ENCODE data around the gene SUGT1.
"Not testable (repeated sequence)": the region's sequence is repeated elsewhere in the genome, so short reads cannot be mapped to it uniquely, and the experiment has no call there.

Gene SUGT1

DNA sequence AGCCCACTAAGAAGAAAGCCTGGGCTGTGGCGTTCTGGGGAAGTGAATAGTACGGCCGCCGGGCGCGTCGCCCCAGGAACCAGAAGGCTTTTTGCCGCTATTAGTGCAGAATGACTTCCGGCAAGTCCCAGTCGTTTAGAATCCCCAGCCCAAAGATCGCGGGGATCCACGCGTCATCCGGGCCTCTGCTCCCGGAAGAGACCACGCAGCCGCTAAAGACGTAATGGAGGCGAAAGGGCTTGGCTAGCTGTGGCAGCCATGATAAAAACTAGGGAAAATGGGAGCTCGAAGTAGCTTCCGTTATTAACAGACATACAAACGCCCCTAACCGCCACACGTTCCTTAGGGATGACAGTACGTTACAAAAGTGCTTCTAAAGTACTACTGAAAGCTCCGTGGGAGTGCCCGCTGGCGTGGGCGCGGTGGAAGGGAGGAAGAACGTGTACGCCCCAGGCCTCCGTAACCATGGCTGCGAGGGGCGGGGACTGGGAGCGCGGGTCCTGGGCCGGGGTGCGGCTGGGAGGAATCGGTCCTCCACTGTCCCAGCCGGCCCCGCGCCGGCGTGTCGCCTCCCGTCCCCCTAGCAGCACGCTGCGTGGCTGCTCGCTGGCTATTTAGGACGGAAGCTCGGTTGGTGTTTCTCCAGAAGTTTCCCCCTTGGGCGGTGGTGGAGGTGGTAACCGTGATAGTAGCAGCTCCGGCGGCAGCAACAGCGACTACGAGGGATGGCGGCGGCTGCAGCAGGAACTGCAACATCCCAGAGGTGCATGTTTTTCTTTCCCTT is at the start of gene SUGT1:
Gene SUGT1, plus strand, starts transcription at position 641 of the 784 bp plus-strand sequence. Its CDS starts 85 bp downstream, at position 726.
- peak; percentile 93 for DNase-seq (ENCODE audit: low spot score)

DNA sequence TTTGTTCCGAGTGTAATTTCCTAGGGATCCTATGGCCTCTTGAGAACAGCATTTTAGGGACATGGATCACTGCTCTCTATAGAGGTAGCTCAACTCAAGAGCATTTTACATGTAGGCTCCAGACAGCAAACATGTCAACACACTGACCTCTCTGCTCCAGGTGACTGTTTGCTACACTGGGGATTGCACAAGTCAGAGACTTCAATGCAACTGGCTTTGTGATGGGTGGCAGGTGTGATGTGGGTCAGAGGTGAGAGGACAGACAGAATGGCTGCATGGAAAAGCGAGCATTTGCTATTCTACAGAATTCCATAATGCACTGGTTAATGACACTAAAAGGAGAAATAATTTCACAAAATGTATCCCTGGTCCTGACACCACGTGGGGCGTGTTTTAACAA is 49.3 kb upstream of the SUGT1 start:
- DNase-seq (ENCODE audit: low spot score): not testable (repeated sequence)

DNA sequence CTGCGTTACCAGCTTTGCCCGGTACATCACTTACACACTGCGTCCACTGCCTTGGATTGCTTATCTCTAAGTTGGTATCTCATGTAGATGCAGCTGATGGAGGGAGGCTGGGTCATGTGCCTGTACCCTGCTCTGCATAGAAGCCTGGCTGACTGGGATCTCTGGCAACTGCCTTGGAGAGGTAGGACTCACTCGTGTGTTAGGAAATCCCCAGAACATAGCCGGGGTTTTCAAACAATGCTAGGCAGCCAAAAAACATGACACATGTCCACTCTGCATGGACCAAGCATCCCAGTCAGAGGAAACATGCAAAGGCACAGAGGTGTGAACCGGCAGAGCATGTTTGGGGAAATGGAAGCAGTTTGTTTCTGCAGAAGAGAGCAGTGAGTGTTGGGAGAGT is 46.5 kb upstream of the SUGT1 start:
- DNase-seq (ENCODE audit: low spot score): not testable (repeated sequence)

DNA sequence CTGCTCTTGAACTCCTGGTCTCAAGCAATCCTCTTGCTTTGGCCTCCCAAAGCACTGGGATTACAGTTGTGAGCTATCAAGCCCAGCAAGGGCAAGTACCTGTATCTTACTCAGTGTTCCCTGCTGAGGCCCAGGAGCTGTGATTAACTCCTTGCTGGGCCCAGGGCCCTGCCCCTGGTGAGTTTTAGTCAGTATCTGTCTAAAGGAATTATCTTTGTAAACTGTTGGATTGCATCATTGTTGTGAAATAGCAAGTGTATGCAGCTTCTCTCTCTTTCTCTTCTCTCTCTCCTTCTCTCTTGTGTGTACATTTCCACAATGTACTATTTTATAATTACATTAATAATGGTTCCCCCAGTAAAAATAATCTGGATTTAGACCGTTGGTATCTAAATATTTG is 45.8 kb upstream of the SUGT1 start:
- not testable (repeated sequence) for DNase-seq (ENCODE audit: low spot score)

DNA sequence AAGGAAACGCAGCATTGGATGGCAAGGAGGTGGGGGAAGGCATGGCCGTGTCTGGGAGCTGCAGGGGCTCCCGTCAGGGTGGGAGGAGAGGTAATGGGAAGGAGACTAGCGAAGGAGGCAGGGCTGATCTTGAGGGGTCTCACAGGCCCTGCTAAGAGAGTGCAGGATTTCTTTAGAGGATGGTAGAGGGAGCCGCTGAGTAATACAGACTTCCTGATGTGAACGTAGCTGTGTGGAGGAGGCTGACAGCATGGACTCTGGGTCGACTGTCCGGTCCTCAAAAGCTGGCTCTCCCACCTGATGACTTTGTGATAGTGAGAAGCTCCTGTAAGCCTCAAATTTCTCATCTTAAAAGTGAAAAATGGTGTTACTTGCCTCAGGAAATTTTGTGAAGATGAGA is 44.5 kb upstream of the SUGT1 start:
- DNase-seq (ENCODE audit: low spot score): not testable (repeated sequence)

DNA sequence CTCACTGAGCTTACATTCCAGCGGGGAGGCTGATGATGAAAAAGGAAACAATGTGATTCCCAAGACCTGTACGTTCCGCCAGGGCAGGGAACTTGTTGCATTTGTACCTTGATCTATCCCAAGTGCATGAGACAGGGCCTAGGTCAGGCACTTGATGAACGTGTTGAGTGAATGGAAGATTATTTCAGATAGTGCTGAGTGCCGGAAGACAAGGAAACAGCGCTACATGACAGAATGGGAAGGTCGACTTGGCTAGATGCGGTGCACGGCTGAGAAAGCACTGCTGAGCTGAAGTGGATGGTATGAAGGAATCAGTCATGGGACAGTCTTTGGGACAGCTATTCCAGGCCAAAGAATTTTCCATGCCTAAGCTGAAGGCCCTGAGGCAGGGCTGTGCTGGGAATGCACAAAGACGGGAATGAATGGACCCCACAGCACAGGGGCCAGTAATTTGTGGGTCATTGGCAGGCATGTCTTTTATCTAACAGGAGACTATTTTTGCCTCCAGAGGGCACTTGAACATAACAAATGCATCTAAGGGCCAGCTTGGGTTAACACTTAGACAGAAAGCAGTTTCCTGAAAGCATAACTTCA is 43.5 kb upstream of the SUGT1 start:
- DNase-seq (ENCODE audit: low spot score): peak; percentile 40

DNA sequence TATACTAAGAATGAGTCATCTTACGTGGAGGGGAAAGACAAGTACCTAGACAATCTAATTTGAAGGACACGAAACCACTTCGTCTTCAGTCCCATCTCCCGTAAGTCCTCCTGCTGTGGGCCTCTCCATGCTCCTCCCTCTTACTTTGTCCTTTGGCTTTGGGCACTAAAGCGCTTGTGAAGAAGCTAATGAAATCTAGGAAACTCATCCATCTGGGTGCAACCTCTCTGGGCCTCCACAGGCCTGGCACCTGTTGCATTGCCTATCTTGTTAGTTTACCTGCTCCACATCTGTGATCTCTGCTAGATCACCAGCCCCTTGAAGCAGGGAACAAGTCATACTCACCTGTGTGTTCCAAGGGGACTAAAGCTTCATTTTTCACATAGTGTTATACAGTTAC is 42.5 kb upstream of the SUGT1 start:
- DNase-seq (ENCODE audit: low spot score): not testable (repeated sequence)

DNA sequence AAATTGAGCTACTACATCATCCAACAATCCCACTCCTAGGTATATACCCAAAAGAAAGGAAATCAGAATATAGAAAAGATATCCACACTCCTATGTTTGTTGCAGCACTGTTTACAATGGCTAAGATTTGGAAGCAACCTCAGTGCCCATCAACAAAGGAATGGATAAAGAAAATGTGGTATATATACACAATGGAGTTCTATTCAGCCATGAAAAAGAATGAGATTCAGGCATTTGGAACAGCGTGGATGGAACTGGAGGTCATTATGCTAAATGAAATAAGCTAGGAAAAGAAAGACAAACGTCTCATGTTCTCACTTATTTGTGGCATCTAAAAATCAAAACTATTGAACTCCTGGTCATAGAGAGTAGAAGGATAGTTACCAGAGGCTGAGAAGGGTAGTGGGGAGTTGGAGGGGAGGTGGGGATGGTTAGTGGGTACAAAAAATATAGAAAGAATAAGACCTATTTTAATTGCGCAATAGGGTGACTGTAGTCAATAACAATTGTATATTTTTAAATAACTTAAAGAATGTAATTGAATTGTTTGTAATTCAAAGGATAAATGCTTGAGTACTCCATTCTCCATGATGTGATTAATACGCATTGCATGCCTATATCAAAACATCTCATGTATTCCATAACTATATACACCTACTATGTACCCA is 37.4 kb upstream of the SUGT1 start:
- no peak for DNase-seq (ENCODE audit: low spot score)

DNA sequence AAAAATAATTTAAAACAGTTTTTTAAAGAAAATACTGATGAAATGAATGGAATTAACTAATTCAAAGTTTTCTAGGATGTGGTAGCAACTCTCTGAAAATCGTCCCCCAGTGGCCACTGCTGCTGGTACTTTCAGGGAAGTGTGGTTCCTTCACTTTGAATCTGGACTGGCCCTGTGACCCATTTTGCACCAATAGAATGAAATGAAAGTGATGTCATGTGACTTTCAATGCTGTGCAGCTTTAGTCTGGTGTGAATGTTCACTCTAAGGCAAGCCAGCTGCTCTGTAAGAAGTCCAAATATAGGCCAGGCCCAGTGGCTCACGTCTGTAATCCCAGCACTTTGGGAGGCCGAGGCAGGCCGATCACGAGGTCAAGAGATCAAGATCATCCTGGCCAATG is 36.8 kb upstream of the SUGT1 start:
- DNase-seq (ENCODE audit: low spot score): peak; percentile 5

DNA sequence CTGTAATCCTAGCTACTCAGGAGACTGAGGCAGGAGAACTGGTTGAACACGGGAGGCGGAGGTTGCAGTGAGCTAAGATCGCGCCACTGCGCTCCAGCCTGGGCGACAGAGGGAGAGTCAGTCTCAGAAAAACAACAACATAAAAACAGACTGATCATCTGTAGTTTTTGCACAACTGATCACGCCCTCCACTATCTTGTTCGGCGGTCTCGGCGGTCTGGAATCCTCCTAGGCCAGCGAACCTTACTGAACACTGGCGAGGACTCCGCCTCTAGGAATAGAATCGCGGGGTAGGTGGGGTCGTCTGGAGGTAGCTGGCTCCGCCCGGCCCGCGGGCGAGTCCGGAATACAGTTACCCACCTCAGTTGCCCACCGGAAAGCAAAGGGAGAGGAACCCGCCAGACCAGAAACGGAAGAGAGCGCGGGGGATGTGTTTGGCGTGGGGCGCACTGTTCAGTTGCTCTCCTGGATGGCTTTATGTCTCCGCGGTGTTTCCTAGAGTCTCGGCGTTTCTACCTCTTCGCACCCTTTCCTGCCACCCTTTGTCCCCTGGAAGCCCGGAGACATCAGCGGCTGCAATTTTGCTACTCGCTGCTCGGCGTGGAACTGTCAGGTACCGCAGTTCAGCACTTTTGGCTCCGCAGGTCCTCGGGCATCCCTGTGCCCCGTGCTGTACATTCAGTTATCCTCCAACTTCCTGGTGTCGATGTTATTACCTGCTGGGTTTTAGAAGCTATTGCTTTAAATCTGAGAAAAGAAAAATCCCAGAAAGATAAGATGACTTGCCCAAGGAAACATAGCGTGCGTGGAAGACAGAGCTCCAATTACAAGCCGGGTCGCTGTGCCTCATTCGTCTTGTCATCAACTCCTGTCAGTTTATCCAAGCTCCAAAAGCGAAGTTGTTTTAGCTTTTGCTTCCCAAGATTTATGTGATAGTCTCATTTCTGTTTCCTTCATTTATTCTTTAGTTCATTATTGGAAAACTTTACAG is 35.3 kb upstream of the SUGT1 start:
- peak; percentile 92 for DNase-seq (ENCODE audit: low spot score)

DNA sequence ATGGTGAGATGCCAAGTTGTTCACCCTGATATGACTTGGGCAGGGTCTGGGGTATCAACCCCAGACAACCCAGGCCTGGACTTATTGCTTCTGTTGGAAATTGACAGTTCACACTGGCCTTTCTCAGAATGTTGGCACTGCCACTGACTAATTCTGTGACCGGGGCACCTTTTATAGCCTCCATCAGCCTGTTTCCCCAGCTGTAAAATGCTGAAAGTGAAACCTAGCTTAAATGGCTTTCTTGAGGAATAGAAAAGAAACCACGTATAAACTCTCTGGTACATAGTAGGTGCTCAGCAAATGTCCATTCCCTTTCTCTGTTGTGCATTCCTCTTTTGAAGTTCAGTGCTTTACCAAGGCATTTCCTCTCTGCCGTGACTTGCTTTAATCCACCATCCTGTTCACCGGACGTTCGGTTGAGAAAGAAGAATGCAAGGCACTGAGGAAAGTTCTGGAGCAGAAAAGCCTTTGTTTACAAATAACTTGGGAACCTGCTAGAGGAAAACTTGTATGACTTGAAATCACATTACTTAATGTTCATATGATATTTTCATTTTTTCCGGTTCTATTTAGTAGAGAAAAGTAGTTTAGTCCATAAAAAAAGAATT is 21.4 kb upstream of the SUGT1 start:
- not testable (repeated sequence) for DNase-seq (ENCODE audit: low spot score)

DNA sequence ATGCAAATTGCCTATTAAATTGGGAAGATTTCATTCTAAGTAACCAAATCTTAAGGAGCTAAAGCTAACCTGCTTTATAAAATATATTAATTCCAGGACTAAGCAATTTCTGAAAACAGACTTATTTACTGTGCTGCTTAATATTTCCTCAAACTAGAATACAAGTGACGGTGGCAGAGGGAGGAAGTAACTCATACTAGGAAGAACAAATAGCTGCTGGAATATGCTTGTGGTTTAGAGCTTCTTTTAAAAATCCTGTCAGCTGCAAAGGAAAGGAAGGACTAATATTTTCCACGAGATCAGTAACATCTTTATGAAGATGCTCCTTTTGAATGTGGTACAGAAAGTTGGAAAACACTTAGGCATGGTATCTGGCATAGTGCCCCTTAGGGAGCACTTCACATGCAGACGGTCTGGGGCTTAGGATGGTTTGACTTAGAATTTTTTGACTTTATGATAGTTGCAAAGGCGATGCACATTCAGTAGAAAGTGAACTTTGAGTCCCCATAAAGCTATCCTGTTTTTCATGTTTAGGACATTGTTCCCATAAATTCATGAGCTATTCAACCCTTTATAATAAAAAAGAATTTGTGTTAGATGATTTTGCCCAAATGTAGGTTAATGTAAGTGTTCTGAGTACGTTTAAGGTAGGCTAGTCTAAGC is 13.8 kb upstream of the SUGT1 start:
- no peak for DNase-seq (ENCODE audit: low spot score)

DNA sequence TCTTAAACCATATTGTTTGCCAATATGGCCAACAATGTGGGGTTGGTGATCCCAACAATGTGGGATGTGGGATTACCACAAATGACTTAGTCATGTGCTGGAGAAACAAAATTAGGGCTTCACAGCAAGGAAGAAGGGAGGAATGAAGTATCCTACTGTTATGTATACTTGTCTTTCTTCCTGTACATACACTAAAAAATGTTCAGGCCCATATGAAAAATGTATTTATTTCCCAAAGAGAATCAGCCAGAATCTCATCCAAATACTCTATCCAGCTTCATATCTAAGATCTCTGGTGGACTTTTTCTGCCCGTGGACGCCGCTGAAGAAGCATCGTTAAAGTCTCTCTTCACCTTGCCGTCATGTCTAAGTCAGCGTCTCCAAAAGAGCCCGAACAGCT is 10.5 kb upstream of the SUGT1 start, which contains the start of gene HNRNPA1L2:
Gene HNRNPA1L2, plus strand, starts transcription at position 301 of the 400 bp plus-strand sequence. Its CDS starts 62 bp downstream, at position 363.
- no peak for DNase-seq (ENCODE audit: low spot score)

DNA sequence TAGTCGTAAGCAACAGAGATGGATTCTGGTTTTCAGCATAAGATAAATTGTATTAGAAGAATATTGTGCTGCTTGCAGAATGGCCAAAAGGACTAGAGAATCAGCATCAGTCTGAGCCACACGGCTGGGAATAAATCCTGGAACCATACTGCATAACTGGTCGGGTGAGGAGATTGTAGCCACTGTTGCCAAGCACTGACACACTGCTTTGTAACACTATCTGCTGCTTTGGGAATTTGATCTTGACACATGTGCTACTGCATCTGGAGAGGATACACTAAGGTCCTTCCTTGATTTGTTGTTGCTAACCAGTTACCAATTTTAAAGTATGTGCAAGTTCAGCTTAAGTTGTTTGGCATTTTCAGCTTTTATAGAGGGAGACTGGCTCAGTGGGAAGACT is 8.5 kb upstream of the SUGT1 start:
- DNase-seq (ENCODE audit: low spot score): no peak

DNA sequence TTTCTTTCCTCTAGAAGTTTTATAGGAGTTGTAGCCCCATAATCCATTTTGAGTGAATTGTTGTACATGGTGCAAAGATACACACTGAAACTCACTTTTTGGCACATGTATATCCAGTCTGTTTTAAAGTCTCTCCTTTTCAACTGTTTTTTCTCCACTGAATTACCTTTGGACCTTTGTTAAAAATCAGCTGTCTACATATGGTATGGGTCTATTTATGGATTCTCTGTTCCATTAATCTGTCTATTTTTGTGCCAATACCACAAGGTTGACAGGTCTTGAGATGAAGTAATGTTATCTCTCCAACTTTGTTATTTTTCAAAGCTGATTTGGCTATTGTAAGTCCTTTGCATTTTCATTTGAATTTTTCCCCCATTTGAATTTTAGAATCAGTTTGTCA is 5.7 kb upstream of the SUGT1 start:
- no peak for DNase-seq (ENCODE audit: low spot score)

DNA sequence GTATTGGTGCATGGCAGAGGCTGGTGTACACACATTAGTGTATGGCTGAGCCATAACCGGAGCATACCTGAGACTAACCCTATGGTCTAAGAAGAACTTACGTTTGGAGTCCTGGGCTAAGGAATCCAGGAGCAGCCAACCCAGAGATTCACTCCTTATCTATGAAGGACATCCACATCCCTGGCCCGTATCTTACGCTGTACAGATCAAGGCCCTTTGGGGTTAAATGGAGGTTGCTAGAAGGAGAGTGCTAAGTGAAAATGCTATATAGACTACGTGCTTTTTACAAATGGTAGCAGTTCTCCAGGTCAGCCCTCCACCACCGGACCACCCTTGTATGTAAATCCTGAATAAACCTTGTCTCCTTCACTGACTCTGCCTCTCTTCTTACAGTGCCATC is 1.9 kb upstream of the SUGT1 start:
- no peak for DNase-seq (ENCODE audit: low spot score)

DNA sequence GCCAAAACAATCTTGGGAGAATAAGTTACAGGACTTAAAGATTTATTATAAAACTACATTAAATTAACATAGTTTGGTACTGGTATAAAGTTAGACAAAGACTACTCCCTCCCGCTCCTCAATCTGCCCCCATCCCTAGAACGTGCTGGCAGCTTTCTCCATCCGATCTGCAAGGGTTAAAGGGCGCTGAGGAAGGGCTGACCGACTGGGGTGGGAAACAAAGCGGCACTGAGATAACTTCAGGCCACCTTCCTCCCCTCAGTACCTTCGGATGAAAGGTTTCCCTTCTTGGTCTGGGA is 790 bp upstream of the SUGT1 start:
- no peak for DNase-seq (ENCODE audit: low spot score)

DNA sequence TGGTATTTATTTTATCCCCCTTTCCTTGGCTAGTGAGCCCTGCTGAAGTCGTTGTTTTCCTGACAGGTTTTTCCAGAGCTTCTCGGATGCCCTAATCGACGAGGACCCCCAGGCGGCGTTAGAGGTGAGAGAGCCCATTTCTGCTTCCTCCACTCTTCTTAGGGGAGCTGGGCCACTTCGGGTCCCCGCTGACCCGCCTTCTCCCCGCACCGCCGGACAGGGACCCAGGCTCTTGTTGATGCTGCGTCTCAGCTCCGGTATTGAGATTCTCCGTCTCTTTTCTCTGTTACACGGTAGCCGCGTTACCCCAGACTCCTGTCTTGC is 306 bp downstream of the SUGT1 start:
- DNase-seq (ENCODE audit: low spot score): no peak

DNA sequence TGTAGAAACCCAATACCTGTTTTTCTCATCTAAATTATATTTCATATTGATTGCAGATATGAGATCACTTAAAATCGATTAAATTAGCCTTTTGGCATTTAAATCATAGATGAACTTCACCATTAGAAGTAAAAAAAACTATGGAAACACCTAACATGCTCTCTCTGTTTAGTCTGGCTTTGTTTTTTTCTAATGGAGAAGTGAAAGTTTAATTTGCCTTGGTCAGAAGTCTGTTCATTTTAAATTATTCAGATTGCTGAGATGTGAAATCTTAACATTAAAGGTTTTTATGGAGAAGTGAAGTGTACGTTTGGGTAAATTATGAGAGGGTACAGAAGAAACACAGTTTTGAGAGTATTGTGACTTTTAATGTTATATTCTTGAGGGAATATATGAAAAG is 6.7 kb downstream of the SUGT1 start:
- no peak for DNase-seq (ENCODE audit: low spot score)

DNA sequence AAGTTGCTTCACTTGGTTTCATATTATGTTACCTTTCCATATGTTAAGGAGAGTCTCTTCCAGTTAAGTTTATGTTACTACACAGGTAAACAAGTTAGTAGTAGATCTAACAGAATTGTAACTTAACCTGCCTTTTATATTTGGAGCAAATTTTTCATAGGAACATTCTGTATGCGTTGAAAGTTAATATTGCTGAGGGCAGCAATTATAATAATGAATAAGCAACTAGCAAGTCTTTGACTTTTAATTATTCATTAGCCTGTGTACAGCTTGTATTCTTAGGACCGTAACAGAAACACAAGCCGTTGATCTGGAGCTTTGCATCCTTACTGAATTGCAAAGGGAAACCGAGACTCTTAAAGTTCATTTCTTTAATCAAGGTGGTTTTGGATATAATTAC is 11.6 kb downstream of the SUGT1 start:
- DNase-seq (ENCODE audit: low spot score): no peak

DNA sequence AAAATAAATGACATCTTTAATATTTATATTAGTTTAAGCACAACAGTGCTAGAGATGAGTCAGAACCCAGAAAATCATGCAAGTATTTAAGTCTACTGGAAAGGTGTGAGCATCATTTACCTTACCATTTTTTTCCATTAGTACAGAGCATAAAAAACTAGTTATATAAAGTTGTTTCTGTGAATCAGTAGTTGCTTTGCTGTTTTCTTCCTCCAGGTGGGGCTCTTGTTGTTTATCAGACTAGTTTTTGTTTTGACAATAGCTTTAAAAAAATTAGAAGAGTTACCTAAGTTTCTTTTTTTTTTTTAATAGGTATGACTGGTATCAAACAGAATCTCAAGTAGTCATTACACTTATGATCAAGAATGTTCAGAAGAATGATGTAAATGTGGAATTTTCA is 12.7 kb downstream of the SUGT1 start:
- DNase-seq (ENCODE audit: low spot score): peak; percentile 29

All from AG08395 (cell line).